ENCODE data around the gene UBE2C.
A peak's percentile ranks its signal among the peaks of the same experiment; 100 is the strongest.
"Not testable (repeated sequence)": the region's sequence is repeated elsewhere in the genome, so short reads cannot be mapped to it uniquely, and the experiment has no call there.

Gene UBE2C

GRCh38 chr20:45812157-45813005 lies at the start of gene UBE2C:
UBE2C (plus strand) TSS chr20:45812644; CDS start chr20:45812696, 52 bp downstream.
- peak; percentile 90 to 97 for DNase-seq

- not testable (repeated sequence) for DNase-seq
Observed at GRCh38 chr20:45764618-45765282, 47.7 kb upstream of the UBE2C start.

- DNase-seq: no peak
Observed at GRCh38 chr20:45765307-45765875, 47.1 kb upstream of the UBE2C start.

- no peak for DNase-seq
Observed at GRCh38 chr20:45765980-45766379, 46.5 kb upstream of the UBE2C start.

GRCh38 chr20:45768479-45768878 lies 44.0 kb upstream of the UBE2C start:
- DNase-seq: no peak

- peak; percentile 38 to 39 for DNase-seq
Observed at GRCh38 chr20:45771182-45771759, 41.2 kb upstream of the UBE2C start.

GRCh38 chr20:45772693-45773092 lies 39.8 kb upstream of the UBE2C start:
- no peak for DNase-seq

GRCh38 chr20:45774945-45775344 lies 37.5 kb upstream of the UBE2C start:
- no peak for DNase-seq

- no peak for DNase-seq
Observed at GRCh38 chr20:45775411-45775810, 37.0 kb upstream of the UBE2C start.

- no peak for DNase-seq
Observed at GRCh38 chr20:45776931-45777330, 35.5 kb upstream of the UBE2C start.

- no peak for DNase-seq
Observed at GRCh38 chr20:45779011-45779915, 33.2 kb upstream of the UBE2C start.

GRCh38 chr20:45780159-45780558 lies 32.3 kb upstream of the UBE2C start:
- no peak for DNase-seq

GRCh38 chr20:45781391-45781931 lies 31.0 kb upstream of the UBE2C start:
- peak in 1 of 2 experiments; percentile 20 for DNase-seq

GRCh38 chr20:45782890-45783289 lies 29.6 kb upstream of the UBE2C start:
- no peak for DNase-seq

GRCh38 chr20:45783656-45784294 lies 28.7 kb upstream of the UBE2C start:
- no peak for DNase-seq

- no peak for DNase-seq
Observed at GRCh38 chr20:45788351-45788750, 24.1 kb upstream of the UBE2C start.

- no peak for DNase-seq
Observed at GRCh38 chr20:45792317-45793118, 19.9 kb upstream of the UBE2C start.

- DNase-seq: no peak
Observed at GRCh38 chr20:45796337-45797065, 15.9 kb upstream of the UBE2C start.

- DNase-seq: not testable (repeated sequence)
Observed at GRCh38 chr20:45797510-45797909, 14.9 kb upstream of the UBE2C start.

GRCh38 chr20:45797955-45798354 lies 14.5 kb upstream of the UBE2C start:
- DNase-seq: not testable (repeated sequence)

Measured in NCI-H187 (cell line).